GM18517 (cell line): Measurements from ENCODE around the gene TMEM242.
A peak's percentile ranks its signal among the peaks of the same experiment; 100 is the strongest.

Experiments
- ATAC-seq: cut with Tn5 transposase; IDR thresholded peaks from one replicate; pipeline ENCODE4 v1.9.1; 2021; ENCODE audit warnings: mild to moderate bottlenecking, moderate library complexity; ENCODE audit not compliant: unreplicated experiment

TMEM242 gene

GRCh38 chr6:157290797-157291196, 32.5 kb downstream of the TMEM242 start:
- no peak for ATAC-seq

GRCh38 chr6:157289764-157290163, 33.6 kb downstream of the TMEM242 start:
- no peak for ATAC-seq

GRCh38 chr6:157288575-157288974, 34.7 kb downstream of the TMEM242 start:
- no peak for ATAC-seq

- ATAC-seq, result no peak
Measured at GRCh38 chr6:157287923-157288322, 35.4 kb downstream of the TMEM242 start.

GRCh38 chr6:157287247-157287850, 36.0 kb downstream of the TMEM242 start:
- no peak for ATAC-seq

GRCh38 chr6:157285422-157285779, 37.9 kb downstream of the TMEM242 start:
- ATAC-seq, result no peak

GRCh38 chr6:157284738-157285421, 38.4 kb downstream of the TMEM242 start:
- ATAC-seq, result no peak

- ATAC-seq, result no peak
Measured at GRCh38 chr6:157283900-157284737, 39.2 kb downstream of the TMEM242 start.

GRCh38 chr6:157283330-157283898, 39.9 kb downstream of the TMEM242 start:
- no peak for ATAC-seq

- ATAC-seq, result no peak
Measured at GRCh38 chr6:157282284-157282683, 41.0 kb downstream of the TMEM242 start.

GRCh38 chr6:157281570-157281969, 41.7 kb downstream of the TMEM242 start:
- ATAC-seq, result no peak

GRCh38 chr6:157280947-157281346, 42.4 kb downstream of the TMEM242 start:
- no peak for ATAC-seq

- no peak for ATAC-seq
Measured at GRCh38 chr6:157280157-157280556, 43.2 kb downstream of the TMEM242 start.

GRCh38 chr6:157278171-157278570, 45.1 kb downstream of the TMEM242 start:
- ATAC-seq, result no peak

GRCh38 chr6:157276731-157277130, 46.6 kb downstream of the TMEM242 start:
- no peak for ATAC-seq

GRCh38 chr6:157276134-157276532, 47.2 kb downstream of the TMEM242 start:
- no peak for ATAC-seq

- peak; percentile 87 for ATAC-seq
Measured at GRCh38 chr6:157274471-157275226, 48.7 kb downstream of the TMEM242 start.

- ATAC-seq, result no peak
Measured at GRCh38 chr6:157273756-157274470, 49.4 kb downstream of the TMEM242 start.

GRCh38 chr6:157272866-157273755, 50.2 kb downstream of the TMEM242 start:
- ATAC-seq, result no peak
